CD4-positive, alpha-beta T cell treated with Interleukin-17A for 4 hours (primary cell): Measurements from ENCODE around the gene DCAF6.

Source experiments
- DNase-seq: peaks from one replicate; pipeline ENCODE4 v3.0.0-alpha.2; 2020; ENCODE audit warnings: mixed read lengths

Gene DCAF6

GRCh38 chr1:167968569-167968968, 32.1 kb downstream of the DCAF6 start:
- no peak for DNase-seq

- DNase-seq: no peak
Observed at GRCh38 chr1:167973832-167974231, 37.3 kb downstream of the DCAF6 start.

DNA sequence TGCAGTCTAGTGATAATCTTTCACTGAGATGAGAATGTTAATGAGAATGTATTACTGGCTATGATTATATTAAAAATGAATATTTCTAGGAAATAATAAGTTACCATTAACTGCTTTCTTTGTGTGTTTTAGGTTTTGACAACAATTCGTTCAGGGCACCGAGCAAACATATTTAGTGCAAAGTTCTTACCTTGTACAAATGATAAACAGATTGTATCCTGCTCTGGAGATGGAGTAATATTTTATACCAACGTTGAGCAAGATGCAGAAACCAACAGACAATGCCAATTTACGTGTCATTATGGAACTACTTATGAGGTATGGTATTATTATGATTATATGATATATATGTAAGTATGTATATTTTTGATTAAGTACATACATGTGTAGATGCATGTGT, 38.2 kb downstream of the DCAF6 start:
- no peak for DNase-seq

GRCh38 chr1:167977245-167977644, 40.8 kb downstream of the DCAF6 start:
- no peak for DNase-seq

- no peak for DNase-seq
Observed at GRCh38 chr1:167981933-167982332, 45.5 kb downstream of the DCAF6 start.

DNA sequence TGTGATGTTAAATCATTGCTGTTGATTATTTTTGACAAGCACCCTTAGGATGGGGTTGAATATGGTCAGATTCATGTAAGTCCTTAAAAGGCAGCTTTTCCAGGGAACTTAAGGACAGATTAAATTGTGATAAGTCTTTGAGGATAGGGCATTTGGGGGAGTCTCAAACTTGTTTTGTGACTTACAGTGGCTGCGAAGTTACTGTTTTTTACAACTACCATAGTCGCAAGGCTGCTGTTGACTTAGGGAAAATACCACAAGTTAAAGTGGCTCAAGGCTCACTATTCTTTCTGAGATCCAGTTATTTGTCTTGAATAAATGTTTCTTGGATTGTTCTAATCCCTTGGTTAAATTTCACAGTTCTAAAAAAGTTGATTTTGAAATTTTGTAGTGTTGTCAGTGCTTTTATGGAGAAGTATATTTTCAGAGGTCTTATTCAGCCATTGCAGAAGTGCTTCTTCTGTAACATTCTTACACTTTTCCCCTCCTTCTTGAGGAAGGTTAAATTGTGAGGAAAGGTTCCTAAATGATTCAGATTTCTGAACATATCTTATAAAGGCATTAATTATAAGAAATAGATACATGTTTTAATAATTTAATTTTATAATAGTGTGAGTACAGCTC, 47.4 kb downstream of the DCAF6 start:
- DNase-seq: no peak

DNA sequence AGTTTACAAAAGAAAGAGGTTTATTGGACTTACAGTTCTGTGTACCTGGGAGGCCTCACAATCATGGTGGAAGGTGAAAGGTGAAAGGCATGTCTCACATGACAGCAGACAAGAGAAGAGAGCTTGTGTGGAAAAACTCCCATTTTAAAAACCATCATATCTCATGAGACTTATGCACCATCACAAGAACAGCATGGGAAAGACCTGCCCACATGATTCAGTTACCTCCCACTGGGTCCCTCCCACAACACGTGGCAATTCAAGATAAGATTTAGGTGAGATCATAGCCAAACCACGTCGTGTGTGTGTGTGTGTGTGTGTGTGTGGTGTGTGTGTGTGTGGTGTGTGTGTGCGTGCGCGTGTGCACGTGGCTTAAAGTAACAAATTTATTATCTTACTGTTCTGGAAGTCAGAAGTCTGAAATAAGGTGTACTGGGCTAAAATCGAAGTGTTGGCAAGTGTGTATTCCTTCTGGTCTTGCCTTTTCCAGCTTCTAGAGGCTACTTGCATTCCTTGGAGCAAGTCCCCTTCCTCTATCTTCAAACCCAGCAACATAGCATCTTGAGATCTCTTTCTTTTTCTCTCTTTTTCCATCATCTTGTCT, 48.5 kb downstream of the DCAF6 start:
- peak; percentile 3 for DNase-seq

DNA sequence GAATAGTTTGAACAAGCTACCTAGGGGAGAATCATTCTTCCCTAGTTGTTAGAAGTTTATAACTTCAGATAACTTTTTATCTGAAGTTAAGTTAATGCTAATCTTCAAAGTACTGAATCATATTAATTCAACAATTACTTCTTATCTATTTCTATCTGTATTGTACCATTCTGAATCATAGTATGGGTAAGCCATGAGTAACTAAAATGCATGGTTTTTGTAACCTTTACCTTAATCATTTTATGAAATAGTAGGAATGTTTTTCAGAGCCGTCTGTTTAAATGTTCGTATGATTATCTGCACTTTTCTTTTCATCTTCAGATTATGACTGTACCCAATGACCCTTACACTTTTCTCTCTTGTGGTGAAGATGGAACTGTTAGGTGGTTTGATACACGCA, 50.7 kb downstream of the DCAF6 start:
- DNase-seq: no peak

- DNase-seq: no peak
Observed at GRCh38 chr1:167991546-167991945, 55.1 kb downstream of the DCAF6 start.

GRCh38 chr1:167993720-167994119, 57.2 kb downstream of the DCAF6 start:
- DNase-seq: no peak

DNA sequence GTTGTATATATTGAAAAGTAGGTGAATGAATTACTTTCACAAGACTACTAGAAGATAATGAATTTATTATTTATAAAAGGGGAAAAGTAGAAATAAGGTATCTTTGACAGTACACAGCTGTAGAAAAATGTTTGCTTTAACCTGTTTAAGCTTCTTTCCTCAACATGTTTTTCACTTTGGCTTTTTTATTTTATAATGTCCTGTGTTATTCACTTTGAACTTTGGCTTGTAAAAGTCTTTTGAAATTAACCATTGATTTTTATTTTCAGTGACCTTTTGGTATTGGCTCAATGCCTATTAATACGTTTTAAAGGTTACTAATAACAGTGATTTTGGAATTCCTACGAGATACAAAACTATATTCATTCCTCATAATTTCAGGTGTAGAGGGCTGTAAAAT, 58.1 kb downstream of the DCAF6 start:
- no peak for DNase-seq

DNA sequence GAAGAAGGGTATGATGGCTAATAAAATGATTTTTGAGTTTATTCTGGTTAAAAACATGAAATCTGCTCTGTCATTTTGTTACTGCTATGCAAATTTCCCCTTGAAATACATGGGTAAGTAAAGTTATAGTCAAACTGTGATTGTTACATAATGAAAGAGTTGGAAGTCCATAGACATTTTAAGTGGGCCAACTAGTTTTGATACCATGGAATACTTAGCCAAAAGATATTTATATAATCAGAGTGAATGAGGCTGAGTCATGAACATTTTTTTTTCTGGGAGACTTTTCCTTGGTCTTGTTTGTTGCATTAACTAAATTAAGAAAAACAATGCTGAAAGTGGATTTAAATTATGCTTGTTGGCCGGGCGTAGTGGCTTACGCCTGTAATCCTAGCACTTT, 58.6 kb downstream of the DCAF6 start:
- no peak for DNase-seq

DNA sequence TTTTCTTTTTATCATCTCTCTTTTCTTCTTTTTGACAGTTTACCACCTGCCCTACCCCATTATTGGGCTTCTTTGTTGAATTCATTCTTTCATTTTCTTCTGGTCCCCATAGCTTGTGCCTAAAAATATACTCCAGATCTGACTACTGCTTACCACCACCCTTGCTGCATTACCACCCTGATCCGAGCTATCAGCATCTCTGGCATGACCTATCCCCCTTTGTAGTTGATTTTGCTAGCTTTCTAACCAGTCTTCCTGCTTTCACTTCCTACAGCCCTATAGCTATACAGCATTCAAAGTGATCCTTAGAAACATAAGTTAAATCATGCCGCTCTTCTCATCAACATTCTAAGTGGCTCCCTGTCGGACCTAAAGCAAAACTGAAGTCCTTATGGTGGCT, 59.8 kb downstream of the DCAF6 start:
- no peak for DNase-seq

GRCh38 chr1:167997037-167997575, 60.6 kb downstream of the DCAF6 start:
- no peak for DNase-seq

GRCh38 chr1:167999877-168000276, 63.4 kb downstream of the DCAF6 start:
- no peak for DNase-seq

DNA sequence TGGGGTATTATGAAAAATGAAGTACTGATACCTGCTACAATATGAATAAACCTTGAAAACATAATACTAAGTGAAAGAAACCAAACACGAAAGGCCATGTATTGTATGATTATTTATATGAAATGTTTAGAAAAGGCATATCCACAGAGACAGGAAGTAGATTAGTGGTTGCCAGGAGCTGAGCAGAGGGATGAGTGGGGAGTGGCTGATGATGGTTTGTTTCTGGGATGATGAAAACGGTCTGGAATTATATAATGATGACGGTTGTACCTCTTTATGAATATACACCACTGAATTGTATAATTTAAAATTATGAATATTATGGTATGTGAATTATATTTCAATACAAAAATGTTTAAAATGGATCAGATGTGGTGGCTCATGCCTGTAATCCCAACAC, 64.2 kb downstream of the DCAF6 start:
- DNase-seq: no peak

GRCh38 chr1:168001213-168001612, 64.7 kb downstream of the DCAF6 start:
- no peak for DNase-seq

- no peak for DNase-seq
Observed at GRCh38 chr1:168004531-168004930, 68.0 kb downstream of the DCAF6 start.

DNA sequence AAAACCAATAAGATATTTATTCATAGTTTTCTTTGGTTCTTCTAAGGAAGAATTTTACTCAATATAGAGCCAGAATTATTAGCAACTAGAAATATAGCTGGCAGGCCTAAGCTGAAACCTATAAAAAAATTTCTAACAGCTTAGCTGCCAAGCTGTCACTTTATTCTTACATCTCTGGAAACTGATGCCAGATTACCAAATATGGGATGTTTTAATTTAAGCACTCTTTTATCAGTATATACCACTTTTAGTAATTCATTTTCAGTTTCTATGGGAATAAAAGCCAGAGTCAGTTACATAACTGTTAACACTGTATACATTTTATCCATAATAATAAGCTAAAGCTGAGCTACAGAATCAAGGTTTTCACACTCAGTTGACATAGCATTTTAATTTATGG, 69.0 kb downstream of the DCAF6 start:
- DNase-seq: no peak

DNA sequence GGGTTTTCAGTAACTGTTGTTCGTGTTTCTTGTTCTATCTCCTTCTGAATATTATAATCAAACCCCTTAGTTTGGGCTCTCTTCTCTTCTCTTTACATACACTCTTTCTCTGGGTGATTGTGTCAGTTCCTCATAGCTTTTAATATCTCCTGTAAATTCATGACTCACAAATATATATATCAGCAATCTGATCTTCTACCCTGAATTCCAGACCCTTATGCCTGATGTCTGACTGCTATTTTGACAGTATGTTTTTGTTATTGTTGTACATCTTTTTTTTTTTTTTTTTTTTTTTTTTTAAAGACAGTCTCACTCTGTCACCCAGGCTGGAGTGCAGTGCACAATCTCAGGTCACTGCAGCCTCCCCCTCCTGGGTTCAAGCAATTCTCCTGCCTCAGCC, 71.2 kb downstream of the DCAF6 start:
- no peak for DNase-seq

DNA sequence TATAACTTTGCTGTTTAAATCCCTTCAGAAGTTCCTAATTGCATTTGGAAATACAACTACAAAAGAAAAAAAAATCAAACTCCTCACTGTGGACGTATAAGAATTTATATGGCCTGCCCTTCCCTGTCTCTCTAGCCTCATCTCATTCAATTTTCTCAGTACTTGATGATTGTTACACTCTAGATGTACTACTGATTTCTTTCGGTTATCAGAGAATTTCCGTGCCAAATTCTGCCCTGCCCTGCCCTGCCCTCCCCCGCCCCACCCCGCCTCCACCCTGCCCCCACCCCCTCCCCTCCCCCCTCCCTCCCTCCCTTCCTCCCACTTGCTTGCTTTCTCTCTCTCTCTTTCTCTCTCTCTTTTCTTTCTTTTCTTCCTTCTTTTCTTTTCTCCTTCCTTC, 72.1 kb downstream of the DCAF6 start:
- DNase-seq: no peak

GRCh38 chr1:168009322-168009721, 72.8 kb downstream of the DCAF6 start:
- DNase-seq: no peak

DNA sequence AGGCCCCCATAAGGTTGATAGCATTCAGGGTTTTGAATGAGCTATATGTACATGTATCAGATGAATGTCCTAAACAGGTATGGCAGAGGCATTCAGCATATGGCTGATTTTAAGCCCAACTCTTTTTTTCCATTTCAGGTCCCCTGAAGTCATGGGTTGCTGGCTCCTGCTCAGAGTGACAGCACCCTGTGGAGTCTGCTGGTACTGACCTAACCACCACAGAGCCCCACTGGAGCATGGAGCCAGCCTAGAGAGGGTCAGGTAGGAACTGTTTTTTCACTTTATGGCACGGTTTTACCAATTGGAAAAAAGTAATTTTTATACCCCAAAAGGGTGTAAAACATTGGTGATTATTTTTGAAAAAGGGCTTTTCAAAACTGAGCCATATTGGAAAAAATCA, 82.9 kb downstream of the DCAF6 start:
- no peak for DNase-seq

DNA sequence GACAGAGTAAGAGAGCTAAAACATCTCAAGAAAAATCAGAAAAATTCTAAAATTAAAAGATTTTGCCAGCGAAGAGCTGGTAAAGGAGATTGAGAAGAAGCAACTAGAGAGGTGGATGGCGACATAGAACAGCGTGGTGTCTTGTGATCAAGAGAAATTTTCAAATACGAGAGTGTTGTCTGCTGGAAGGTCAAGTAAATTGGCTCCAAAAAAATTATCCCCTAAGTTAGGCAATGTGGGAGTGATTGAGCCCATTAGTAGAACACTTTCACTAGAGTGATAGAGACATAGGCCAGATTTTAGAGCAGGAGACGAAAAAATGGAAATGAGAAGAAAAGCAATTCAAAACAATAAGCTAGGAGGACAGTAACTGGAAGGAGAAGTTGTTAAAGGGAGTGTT, 94.7 kb downstream of the DCAF6 start:
- DNase-seq: no peak

DNA sequence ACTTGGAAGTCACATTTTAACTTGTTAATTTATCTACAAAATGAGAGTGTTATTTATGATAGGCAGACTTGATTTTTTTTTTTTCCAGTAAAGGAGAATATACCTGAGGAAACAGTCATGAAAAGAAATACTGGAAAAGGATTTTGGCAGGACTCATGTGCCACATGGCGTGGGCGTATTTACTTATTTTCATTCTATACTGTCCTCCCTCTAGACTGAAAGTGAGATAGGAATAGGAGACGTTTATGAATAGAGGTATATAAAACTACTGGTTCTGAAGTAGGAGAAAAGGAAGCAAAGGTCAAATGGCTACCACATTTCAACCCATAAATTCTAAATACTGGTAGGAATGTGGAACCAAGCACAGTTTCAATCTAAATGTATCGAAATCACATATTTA, 95.1 kb downstream of the DCAF6 start:
- DNase-seq: no peak
